LNCaP clone FGC (cell line): Measurements from ENCODE around the gene OLFM1.

Experiments
- DNase-seq: peaks from one replicate; pipeline ENCODE4 v3.0.0-alpha.2; 2011; ENCODE audit warnings: low read depth
- H3K4me3 ChIP-seq: 2 replicates; pipeline ENCODE4 v1.5.1; 2011; ENCODE audit warnings: mild to moderate bottlenecking, low read depth, low read length, control low read depth
- CTCF ChIP-seq: IDR thresholded peaks from 2 replicates; pipeline ENCODE4 v1.5.1; 2012; ENCODE audit warnings: mild to moderate bottlenecking; ENCODE audit not compliant: control insufficient read depth, insufficient read depth; ENCODE audit errors: extremely low read depth

The OLFM1 gene

GRCh38 chr9:135048758-135049444, 38.6 kb upstream of the OLFM1 start:
- no peak for DNase-seq
- H3K4me3 ChIP-seq, result no peak overlapping the region
- TF ChIP-seq CTCF, result no peak

GRCh38 chr9:135049460-135049859, 38.0 kb upstream of the OLFM1 start:
- DNase-seq, result no peak
- no peak overlapping the region for H3K4me3 ChIP-seq

DNA sequence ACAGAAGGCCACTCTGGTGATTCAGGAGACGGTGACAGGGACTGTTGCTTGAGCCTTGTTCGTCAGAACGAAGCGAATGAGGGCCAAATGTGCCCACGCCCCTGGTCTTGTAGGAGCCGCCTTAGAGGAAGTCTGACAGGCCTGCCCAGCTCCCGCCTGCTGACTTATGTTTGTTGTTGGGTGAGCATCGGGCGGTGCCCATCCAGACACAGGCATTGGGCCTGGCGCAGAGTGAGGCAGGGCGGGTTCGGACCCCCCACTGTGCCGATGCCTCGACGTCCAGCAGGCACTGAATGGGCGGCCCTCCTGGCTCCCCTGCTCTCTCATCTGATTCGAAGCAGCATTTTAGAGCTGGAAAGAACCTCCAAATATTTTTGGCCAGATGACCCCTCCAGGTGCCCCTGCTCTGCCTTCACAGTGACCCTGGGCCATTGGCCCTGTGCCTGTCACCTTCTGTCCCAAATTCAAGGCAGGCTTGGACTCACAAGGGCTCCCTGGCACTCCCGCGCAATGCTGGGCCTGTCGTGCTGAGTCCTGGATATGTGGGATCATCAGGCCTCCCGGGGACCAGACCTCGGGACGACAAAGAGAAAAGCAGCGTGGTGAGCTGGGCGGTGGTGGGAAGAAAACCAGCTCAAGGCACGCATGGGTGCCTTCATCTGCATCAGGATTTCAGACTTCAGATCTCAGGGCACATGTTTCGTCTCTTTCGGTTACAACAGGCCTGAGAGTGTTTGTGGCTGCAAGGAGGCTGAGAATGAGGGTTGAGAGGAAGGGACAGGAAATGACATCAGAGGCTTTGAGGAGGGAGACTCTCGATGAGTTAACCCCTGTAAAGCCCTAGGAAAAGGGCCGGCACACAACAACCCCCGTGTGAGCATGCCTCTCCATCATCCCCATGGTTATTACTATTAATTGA, 37.1 kb upstream of the OLFM1 start:
- no peak overlapping the region for H3K4me3 ChIP-seq
- DNase-seq, result no peak
- no peak for TF ChIP-seq CTCF

More at GRCh38 chr9:135049460-135049859, 38.0 kb upstream of the OLFM1 start:
- TF ChIP-seq CTCF, result no peak

- no peak for DNase-seq
- TF ChIP-seq CTCF, result no peak
- H3K4me3 ChIP-seq, result no peak overlapping the region
These were observed 36.0 kb upstream of the OLFM1 start for GRCh38 chr9:135051316-135052038.

DNA sequence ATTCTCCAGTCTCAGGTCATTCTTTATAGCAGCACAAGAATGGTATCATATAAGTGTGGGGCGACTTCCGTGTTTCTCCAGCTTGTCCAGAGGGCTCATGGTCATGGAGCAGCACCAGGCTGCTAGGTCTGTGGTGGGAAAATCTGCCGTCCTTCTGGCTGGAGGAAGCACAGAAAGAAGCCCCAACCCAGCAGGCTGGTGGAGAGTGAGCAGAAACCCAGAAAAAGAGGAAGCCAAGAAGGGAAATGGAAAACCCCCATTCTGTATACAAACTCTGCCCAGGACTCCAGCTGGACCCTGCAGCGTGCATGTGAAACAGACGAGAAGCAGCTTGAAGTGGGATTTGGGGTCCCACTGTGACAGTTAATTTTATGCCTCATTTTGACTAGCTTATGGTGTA, 34.3 kb upstream of the OLFM1 start:
- TF ChIP-seq CTCF, result no peak
- no peak for DNase-seq
- H3K4me3 ChIP-seq, result no peak overlapping the region

GRCh38 chr9:135055181-135055580, 32.3 kb upstream of the OLFM1 start:
- no peak overlapping the region for H3K4me3 ChIP-seq
- DNase-seq, result no peak
- TF ChIP-seq CTCF, result no peak
